T-helper 1 cell treated with Interleukin-12 subunit alpha and Interleukin-12 subunit beta and Interleukin-4 antibody, amounts not matched to agents 30 μg/mL and 1 μg/mL, for 36 hours (primary cell): ENCODE results near the gene GNPTG.

Source experiments
- H3K27ac Mint-ChIP-seq: one replicate; pipeline ENCODE4 v1.8.0; 2021; ENCODE audit warnings: mild to moderate bottlenecking, mixed read lengths
- H3K27me3 Mint-ChIP-seq: one replicate; pipeline ENCODE4 v1.8.0; 2021; ENCODE audit warnings: low read depth, mixed read lengths
- H3K36me3 Mint-ChIP-seq: one replicate; pipeline ENCODE4 v1.8.0; 2021; ENCODE audit warnings: low read depth, mixed read lengths
- H3K4me1 Mint-ChIP-seq: one replicate; pipeline ENCODE4 v1.8.0; 2021; ENCODE audit warnings: low read depth, mixed read lengths
- H3K4me3 Mint-ChIP-seq: one replicate; pipeline ENCODE4 v1.8.0; 2021; ENCODE audit warnings: mild to moderate bottlenecking, moderate library complexity, mixed read lengths
- H3K9me3 Mint-ChIP-seq: one replicate; pipeline ENCODE4 v1.8.0; 2021; ENCODE audit warnings: mixed read lengths

GNPTG gene

DNA sequence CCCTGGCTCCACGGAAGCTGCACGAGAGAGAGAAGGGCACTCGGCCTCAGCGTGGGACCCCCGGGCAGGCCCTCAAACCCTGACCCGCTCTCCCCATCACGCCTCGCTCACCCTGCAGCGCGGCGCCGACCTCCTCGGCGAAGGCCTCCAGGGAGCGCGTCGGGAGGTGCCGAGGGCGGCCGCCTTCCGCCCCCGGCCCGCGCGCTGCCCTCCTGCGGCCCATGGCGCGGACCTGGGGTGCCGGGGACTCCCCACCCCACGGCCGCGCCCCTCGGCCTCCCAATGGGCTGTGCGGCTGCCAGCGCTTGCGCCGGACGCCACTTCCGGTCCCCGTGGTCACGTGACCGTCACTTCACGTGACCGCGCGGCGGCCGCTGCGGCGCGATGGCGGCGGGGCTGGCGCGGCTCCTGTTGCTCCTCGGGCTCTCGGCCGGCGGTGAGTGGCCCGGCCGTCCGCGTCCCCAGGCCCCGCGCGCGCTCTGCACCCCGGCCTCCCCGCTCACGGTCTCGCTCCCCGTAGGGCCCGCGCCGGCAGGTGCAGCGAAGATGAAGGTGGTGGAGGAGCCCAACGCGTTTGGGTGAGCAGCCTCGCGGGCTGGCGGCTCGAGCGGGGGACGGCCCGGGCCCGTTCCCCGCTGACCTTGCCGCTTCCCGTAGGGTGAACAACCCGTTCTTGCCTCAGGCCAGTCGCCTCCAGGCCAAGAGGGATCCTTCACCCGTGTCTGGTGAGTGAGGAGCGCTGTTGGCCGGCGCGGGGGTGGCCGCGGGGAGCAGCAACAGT is at the start of gene GNPTG, which contains the start of gene TSR3:
TSS of gene GNPTG (plus strand) at position 350 of the 781 bp plus-strand sequence. CDS start at position 385, 35 bp downstream.
TSS of gene TSR3 (minus strand) at position 297 of the 781 bp plus-strand sequence. CDS start at position 223, 74 bp downstream.
- Mint-ChIP-seq H3K9me3 (no peaks in the 10 kb centered on the region), H3K4me1 (peaks cover 12% of the 10 kb centered on the region), H3K4me3 (peak within 1 kb of the TSS; percentile 89), H3K36me3 (no peaks in the 10 kb centered on the region), H3K27me3 (no peaks in the 10 kb centered on the region), H3K27ac (peak within 1 kb of the TSS; percentile 90)

DNA sequence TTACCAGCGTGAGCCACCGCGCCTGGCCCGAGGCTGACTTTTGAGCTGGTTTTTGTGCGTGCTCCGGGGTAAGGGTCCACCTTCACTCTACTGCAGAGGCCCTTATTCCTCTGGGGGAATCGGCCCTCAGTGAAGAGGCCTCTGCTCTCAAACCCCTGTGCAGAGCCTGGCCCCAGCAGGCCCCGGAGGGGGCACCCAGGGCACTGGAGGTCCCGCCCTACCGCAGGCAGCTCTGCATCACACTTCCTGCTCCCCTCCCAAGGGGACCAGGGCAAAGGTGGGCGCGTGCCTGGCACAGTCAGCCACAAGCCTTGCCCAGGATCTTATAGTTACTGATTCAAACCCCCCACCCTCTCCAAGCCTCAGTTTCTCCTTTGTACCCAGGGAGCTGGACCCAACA is 45.9 kb upstream of the GNPTG start:
- Mint-ChIP-seq H3K36me3 (peaks cover 4% of the 10 kb centered on the region), H3K27me3 (no peaks in the 10 kb centered on the region), H3K4me3 (no peak overlapping the region), H3K27ac (no peak overlapping the region), H3K9me3 (no peaks in the 10 kb centered on the region), H3K4me1 (peaks cover 22% of the 10 kb centered on the region)

- Mint-ChIP-seq H3K36me3 (peaks cover 4% of the 10 kb centered on the region), H3K27ac (peak overlapping the region; percentile 41), H3K27me3 (no peaks in the 10 kb centered on the region), H3K9me3 (no peaks in the 10 kb centered on the region), H3K4me3 (no peak overlapping the region), H3K4me1 (peaks cover 25% of the 10 kb centered on the region)
These were observed 45.4 kb upstream of the GNPTG start for GRCh38 chr16:1306334-1306733.

DNA sequence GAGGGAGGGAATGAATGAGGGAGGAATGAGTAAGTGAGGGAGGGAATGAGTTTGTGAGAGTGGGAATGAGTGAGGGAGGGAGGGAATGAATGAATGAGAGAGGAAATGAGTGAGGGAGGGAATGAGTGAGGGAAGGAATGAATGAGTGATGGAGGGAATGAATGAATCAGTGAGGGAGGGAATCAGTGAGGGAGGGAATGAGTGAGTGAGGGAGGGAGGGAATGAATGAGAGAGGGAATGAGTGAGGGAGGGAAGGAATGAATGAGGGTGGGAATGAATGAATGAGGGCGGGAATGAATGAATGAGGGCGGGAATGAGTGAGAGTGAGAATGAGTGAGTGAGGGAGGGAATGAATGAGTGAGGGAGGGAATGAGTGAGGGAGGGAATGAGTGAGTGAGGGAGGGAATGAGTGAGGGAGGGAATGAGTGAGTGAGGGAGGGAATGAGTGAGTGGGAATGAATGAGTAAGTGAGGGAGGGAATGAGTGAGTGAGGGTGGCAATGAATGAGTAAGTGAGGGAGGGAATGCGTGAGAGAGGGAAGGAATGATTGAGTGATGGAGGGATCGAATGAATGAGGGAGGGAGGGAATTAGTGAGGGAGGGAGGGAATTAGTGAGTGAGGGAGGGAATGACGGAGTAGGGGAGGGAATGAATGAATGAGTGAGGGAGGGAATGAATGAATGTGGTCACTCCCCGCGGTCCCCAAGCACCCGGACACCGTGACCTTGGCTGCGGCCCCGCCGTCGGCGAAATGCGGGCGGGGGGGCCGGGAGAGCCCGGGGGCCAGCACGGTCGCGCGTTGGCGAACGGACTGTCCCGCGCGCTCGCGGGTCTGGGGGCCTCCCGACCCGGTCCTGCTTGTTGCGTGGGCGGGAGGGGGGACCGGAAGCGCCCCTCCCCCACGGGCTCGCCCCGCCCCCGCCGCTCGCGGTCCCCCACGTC is 43.4 kb upstream of the GNPTG start:
- peak overlapping the region; percentile 99 for H3K27ac Mint-ChIP-seq
- peaks cover 21% of the 10 kb centered on the region for H3K4me1 Mint-ChIP-seq
- H3K27me3 Mint-ChIP-seq, result no peaks in the 10 kb centered on the region
- H3K9me3 Mint-ChIP-seq, result no peaks in the 10 kb centered on the region
- H3K36me3 Mint-ChIP-seq, result peaks cover 4% of the 10 kb centered on the region
- peak overlapping the region; percentile 87 for H3K4me3 Mint-ChIP-seq

- no peaks in the 10 kb centered on the region for H3K27me3 Mint-ChIP-seq
- peak within 1 kb of the TSS; percentile 99 for H3K27ac Mint-ChIP-seq
- peak within 1 kb of the TSS; percentile 99 for H3K4me3 Mint-ChIP-seq
- H3K9me3 Mint-ChIP-seq, result no peaks in the 10 kb centered on the region
- peaks cover 4% of the 10 kb centered on the region for H3K36me3 Mint-ChIP-seq
- peaks cover 16% of the 10 kb centered on the region for H3K4me1 Mint-ChIP-seq
These were observed 42.5 kb upstream of the GNPTG start, which contains the start of gene UBE2I for GRCh38 chr16:1308977-1309885. Gene UBE2I, plus strand, starts transcription at chr16:1309636. Its CDS starts 4,395 bp downstream, at chr16:1314031.

DNA sequence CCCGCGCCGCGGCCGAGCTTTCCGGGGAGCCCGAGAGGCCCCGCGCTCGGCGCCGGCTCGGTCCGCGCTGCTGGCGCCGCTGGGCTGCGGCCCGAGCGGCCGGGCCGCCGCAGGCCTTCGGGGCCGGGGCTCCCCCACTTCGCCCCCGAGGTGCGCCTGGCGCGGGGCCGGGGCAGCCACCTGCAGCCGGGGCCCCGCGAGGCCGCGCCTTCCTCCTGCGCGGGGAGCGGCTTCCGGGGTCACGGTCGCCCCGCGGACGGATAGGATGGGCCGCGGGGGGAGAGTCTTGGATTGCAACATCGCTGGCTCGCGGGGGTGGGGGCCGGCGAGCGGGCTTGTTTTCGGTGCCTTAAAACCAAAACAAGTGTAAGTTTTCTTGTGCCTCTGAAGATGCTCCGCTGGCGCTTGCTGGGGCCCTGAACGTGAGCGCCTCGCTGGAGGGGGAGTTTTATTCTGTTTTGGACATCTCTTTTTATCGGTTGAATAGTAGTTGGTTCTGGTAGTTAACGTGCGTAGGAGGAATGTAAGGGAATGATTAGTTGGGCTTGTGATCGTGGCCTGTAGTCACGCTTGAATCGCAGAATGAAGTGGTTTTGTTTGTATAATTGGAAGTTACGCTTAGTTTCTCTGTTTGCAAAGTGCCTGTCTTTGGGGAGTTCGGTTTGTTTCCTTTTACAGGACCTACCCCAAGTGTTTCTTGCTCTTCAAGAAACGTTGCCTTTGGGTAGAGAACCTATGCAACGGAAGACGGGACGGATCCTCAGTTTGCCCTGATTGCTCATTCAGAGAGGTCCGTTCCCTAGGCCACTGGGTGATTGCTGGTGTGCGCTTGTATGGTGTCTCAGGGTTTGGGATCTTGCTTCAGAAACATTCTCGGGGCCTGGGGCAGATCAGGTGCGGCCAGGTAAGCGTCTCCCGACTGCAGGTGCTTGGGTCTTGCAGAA is 41.6 kb upstream of the GNPTG start:
- Mint-ChIP-seq H3K9me3 (no peaks in the 10 kb centered on the region), H3K4me3 (peak overlapping the region; percentile 99), H3K36me3 (peaks cover 4% of the 10 kb centered on the region), H3K27ac (peak overlapping the region; percentile 93), H3K27me3 (no peaks in the 10 kb centered on the region), H3K4me1 (peaks cover 15% of the 10 kb centered on the region)

DNA sequence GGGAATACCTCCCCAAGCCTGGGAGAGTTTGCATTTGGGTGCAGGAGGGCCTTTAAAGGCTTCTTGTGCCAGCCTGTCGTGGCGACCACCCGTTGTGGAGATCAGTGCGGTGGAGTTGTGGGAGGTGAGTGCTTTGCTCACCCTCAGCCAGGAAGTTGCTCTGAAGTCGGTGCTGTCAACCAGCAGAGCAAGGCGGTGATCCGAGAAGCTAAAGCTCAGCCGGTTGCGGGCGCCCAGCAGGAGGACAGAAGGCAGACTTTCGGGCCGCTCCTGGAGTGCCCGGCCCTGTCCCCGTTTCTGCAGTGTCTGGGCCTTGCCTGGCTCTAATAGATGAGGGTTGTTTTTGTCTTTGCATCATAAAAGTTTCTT is 40.9 kb upstream of the GNPTG start:
- Mint-ChIP-seq H3K4me3 (peak overlapping the region; percentile 99), H3K36me3 (peaks cover 4% of the 10 kb centered on the region), H3K27me3 (no peaks in the 10 kb centered on the region), H3K9me3 (no peaks in the 10 kb centered on the region), H3K4me1 (peaks cover 15% of the 10 kb centered on the region), H3K27ac (peak overlapping the region; percentile 93)

- Mint-ChIP-seq H3K27me3 (no peaks in the 10 kb centered on the region), H3K4me3 (peak overlapping the region; percentile 99), H3K36me3 (peaks cover 7% of the 10 kb centered on the region), H3K9me3 (no peaks in the 10 kb centered on the region), H3K4me1 (peaks cover 14% of the 10 kb centered on the region), H3K27ac (peak overlapping the region; percentile 93)
These were observed 40.5 kb upstream of the GNPTG start for GRCh38 chr16:1311212-1311737.

- Mint-ChIP-seq H3K4me3 (peak overlapping the region; percentile 99), H3K36me3 (peaks cover 13% of the 10 kb centered on the region), H3K27me3 (no peaks in the 10 kb centered on the region), H3K27ac (no peak overlapping the region), H3K9me3 (no peaks in the 10 kb centered on the region), H3K4me1 (peaks cover 12% of the 10 kb centered on the region)
These were observed 39.8 kb upstream of the GNPTG start for GRCh38 chr16:1311738-1312466.

GRCh38 chr16:1312467-1312816 is 39.3 kb upstream of the GNPTG start:
- peaks cover 12% of the 10 kb centered on the region for H3K4me1 Mint-ChIP-seq
- no peaks in the 10 kb centered on the region for H3K9me3 Mint-ChIP-seq
- H3K36me3 Mint-ChIP-seq, result peaks cover 17% of the 10 kb centered on the region
- H3K27me3 Mint-ChIP-seq, result no peaks in the 10 kb centered on the region
- H3K27ac Mint-ChIP-seq, result no peak overlapping the region
- H3K4me3 Mint-ChIP-seq, result no peak overlapping the region

DNA sequence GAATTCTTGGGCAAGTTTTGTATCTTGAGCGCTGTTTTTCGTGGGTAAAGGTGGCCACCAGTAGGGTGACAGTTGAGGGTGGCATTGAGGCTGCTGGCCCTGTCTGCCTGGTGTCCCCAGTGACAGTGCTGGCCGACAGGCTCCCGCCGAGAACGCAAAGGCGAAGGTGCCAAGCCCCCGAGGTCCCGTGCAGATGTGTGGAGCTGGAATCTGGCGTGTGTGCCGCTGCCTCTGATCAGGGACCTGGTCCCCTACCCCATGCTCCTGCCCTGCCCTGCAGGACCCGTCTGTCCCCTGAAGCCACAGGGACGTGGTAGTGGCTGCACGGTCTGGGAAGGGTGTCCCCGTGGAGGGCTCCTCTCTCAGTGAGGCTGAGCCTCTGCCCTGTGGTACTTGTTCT is 38.8 kb upstream of the GNPTG start:
- peak overlapping the region; percentile 37 for H3K4me3 Mint-ChIP-seq
- no peak overlapping the region for H3K27ac Mint-ChIP-seq
- peaks cover 12% of the 10 kb centered on the region for H3K4me1 Mint-ChIP-seq
- H3K27me3 Mint-ChIP-seq, result no peaks in the 10 kb centered on the region
- no peaks in the 10 kb centered on the region for H3K9me3 Mint-ChIP-seq
- peaks cover 21% of the 10 kb centered on the region for H3K36me3 Mint-ChIP-seq

DNA sequence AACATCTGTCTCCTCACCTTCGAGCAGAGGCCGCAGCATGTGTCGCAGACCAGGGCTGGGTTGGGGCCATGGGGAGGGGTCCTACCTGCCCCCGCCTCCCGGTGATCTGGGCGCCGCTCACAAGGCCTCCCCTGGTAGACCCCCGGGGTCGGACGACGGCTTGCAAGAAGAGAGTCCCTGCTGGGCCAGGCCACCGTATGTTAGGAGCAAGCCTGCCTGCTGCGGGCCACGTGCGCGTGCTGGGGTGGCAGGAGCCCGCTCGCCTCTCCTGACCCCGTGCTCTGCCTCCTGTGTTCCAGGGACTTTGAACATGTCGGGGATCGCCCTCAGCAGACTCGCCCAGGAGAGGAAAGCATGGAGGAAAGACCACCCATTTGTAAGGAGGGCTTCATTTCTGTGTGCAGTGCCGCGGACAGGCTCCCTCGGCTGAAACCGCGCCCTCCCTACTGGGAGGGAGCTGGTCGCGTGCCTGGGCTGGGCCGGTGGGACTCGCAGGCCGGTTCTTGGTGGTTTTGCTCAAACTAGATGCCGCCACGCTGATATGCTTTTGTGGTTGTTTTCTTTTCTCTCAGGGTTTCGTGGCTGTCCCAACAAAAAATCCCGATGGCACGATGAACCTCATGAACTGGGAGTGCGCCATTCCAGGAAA is 37.9 kb upstream of the GNPTG start:
- Mint-ChIP-seq H3K4me1 (peaks cover 10% of the 10 kb centered on the region), H3K27ac (no peak overlapping the region), H3K9me3 (no peaks in the 10 kb centered on the region), H3K4me3 (no peak overlapping the region), H3K36me3 (peaks cover 29% of the 10 kb centered on the region), H3K27me3 (no peaks in the 10 kb centered on the region)
